Smooth muscle cell of the brain vasculature (primary cell): ENCODE measurements around the gene DHRS7C.

Experiments
- DNase-seq: peaks from one replicate; pipeline ENCODE4 v3.0.0-alpha.2; 2012; ENCODE audit warnings: low read depth, low spot score

DHRS7C gene, protein sequence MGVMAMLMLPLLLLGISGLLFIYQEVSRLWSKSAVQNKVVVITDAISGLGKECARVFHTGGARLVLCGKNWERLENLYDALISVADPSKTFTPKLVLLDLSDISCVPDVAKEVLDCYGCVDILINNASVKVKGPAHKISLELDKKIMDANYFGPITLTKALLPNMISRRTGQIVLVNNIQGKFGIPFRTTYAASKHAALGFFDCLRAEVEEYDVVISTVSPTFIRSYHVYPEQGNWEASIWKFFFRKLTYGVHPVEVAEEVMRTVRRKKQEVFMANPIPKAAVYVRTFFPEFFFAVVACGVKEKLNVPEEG

DNA sequence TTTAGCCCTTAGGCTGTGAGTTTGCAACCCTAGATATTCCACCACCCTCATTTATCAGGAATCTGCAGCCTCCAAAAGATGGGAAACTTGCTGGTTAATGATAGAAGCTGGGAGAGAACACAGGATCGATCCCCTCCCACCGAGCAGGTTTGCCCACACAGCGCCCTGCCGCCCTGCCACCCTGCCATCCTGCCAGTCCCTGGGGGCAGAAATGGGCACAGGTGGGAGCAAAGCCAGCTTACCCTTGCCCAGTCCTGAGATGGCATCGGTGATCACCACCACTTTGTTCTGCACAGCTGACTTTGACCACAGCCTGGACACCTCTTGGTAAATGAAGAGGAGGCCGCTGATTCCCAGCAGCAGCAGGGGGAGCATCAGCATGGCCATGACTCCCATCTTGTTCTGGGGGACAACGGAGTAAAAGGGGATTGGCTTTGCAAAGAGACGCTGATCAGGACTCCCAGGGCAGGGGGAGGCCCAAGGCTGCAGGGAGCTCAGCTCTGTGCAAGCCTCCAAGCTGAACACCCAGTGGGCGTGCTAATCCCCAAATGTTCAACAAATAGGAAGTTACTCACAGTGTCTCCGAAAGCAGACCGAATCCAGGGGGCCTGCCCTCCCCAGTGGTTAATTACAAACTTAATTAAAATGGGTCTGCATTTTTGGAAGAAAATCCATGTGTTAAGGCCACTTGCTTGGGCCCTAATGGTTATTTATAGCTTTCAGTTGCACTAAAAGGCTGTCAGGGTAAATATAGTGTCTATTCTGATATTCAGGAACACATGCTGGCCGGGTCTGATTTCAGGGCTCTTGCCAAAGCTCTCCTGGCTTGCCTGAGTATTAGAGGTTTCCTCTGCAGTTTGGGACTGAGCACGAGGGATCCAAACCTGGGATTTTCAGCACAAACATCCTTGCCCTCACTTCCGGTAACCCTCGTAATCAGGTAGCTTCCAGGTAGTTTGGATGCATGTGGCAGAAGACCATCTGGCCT is at the start of gene DHRS7C:
DHRS7C (minus strand) TSS at position 704 of the 988 bp plus-strand sequence; CDS start at position 396, 308 bp downstream.
- no peak for DNase-seq

DNA sequence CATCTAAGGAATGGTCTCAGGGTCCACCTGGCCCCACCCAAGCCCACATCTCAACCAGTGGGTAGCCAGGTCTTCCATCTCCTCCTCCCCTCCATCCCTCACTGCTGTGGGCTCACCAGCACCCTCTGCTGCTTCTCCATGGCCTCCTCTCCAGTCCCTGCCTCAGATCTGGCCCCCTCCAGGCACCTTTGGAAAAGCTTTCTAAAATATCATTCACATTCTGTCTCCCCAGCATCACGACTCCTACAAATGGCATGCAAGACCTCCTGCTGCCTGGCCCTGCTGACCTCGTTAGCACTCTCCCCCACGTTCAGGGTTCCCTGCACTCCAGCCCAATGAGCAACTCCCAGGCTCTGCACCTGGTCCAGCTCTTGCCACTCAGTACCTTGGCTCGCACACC is 48.0 kb upstream of the DHRS7C start:
- no peak for DNase-seq

DNA sequence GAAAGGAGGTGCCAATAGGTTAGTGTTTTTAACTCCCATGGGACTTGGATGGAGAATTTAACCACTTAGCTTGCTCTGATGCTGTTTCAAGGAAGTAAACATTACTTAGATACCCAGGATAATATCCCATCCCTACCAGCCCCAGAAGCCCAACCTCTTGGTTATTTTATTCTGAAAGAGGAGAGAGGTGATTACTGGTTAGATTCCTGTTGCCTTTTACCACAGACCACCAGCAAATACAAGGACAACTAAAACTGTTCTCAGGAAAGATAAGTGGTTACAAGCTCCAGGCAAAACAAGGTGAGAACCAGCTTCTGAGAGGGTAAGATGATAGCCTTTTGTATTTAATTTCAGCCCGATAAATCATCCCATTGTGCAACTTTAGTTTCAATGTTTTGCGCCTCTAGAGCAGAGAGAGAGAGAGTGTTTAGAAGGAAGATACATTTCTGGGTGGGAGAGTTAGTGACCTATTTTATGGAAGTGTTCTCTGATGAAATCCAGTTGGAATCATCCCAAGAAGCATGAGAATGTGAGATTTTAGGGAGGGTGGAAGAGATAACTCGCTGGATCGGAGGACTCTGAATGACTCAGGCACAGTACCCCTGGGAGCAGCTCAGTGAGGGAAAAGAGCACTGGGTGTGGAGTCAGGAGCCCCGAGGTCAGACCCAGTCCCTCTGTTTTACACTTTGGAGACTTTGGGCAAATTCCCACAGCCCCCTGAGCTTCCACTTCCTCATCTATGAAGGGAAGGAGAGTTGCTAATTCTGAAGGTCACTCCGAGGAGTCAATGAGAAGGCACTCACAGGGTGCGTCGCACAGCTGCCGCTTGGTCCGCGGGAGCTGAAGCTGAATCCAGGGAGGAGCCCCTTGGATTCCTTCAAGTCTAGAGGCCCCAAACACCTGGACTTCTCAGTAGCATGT is 46.4 kb upstream of the DHRS7C start:
- no peak for DNase-seq

DNA sequence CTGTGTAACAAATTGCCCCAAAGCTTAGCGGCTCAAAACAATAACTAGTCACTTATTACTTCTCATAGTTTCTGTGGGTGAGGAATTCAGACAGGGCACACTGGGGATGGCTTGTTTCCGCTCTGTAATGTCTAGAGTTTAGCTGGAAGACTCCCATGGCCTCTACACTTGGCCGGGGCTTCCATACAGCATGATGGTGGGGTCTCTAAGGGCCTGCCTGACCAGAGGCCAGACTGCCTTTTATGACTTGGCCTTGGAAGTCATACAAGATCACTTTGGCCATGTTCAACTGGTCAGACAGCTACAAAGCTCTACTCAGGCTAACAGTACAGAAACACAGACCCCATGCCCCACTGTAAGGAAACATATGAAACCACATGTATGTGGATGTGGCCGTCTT is 42.5 kb upstream of the DHRS7C start:
- DNase-seq, result no peak

DNA sequence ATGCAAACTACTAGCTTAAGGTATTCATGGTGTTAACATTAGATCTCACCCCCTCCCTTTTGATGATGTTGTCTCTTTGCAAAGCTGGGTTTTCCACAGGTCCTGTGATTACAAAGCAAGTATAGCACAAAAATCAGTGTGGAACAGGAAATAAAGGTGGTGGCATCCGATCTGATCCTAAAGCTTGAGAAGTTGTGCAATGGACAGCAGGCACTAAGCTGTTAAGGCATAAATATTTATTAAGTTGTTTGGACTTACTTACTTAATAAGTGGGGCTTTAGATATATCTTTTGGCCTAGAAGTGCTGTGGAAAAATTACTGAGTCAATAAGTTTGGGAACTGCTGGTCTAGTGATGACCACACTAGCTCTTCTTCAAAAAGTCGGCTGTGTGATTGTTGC is 39.3 kb upstream of the DHRS7C start:
- no peak for DNase-seq

DNA sequence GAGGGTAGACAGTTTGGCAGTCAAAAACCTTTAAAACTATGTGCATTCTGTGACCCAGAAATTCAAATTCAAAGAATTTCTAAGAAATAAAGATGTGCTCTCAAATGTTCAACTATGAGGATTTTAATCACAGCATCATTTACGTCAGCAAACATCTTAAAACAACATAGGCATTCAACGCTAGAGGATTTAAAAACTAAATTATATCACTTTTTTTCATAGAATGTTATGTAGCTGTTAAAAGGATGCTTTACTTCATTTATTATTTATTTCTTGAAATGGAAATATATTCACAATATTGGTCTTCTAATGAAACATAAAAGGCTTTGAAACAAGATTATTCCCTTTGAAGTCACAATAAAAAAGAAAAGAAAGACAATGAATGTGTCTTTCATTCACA is 38.0 kb upstream of the DHRS7C start:
- no peak for DNase-seq

DNA sequence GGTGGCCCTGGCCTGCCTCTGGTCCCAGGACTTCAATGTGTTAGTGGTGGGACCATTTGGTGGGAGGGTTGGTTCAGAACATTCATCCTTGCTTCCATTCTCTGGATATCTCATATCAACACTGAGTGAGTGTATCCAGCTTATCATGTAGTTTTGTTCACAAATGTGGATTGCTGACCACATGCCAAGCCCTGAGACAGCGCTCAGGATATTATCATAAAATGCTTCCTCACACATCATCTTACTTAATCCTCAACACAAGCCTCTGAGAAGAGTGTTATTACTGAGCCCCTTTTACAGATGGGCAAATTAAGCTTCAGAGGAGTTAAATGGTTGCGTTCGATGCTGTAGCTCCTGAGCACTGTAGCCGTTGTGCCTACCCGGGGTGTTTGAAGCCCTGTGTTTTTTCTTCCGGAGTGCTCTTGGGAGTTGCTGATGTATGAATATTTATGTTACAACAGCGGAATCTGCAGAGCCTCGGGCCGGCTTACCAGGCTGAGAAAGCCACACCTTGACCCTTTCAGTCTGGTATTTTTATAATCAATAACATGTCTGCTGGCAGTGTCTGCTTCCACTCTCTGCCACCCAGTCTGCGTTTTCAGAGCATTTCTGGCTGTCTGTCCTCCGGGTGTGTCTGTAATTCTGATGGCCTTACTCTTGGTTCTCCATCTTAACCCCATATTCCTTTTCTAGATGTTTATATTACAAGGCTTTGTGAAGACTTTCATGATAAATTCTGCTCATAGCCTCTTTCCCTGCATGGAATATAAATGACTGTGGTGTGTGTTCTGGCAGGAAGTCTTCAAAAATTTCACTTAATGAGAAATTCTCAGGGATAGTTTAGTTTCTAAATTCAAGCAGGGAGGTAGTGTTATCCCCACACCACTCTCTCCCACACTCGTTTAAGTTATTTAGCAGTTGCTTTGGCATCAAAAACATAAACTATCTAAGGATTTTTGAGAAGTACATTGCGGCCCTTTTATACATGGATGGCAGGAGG is 37.2 kb upstream of the DHRS7C start:
- no peak for DNase-seq

DNA sequence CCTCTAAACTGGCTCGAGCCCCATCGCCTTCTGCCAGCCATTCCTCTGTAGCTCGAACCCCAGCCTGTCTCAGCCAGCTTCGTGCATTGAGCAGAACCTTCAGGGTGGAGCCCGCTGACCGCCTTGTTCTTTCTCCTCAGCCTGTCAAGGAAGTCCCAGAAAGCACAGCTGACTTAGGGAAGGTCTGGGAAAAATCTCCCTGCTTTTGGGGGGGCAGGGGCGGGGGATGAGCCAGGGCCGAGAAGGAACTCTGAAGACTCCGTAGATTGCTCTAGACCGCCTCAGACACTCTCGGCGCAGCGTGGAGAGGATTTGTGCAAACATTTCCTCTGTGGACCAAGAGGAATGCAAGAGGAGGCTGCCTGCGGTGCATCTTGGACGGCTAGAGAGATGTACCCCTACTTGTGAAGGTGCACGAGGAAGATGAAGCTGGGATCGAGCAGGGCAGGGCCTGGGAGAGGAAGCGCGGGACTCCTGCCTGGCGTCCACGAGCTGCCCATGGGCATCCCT is 34.3 kb upstream of the DHRS7C start, which contains the start of gene GLP2R:
GLP2R (plus strand) TSS at position 284 of the 510 bp plus-strand sequence; CDS start at position 424, 140 bp downstream.
- DNase-seq, result no peak

DNA sequence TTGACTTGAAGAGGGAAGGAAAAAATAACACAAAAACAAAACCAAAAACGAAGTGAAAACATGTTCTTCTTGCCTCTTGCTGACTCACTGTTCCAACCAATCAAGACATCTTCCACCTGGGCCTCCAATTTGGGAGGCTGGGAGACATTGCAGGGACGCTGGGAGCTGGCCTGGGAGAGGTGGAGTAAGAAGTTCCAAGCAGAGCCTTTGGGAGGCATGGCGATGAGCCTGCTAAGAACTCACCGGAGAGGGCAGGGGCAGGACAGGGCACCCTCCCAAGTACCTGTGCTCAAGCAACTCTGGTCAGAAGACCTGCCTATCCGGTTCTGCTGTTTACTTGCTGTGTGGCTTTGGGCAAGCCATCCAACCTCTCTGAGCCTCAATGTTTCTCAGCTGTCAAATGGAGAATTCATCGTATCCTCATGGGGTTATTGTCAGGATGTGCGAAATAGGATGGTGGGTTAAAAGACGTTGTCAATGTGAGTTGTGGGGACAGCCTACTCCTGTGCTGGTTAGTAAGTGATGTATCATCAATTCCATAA is 33.5 kb upstream of the DHRS7C start:
- DNase-seq, result no peak

DNA sequence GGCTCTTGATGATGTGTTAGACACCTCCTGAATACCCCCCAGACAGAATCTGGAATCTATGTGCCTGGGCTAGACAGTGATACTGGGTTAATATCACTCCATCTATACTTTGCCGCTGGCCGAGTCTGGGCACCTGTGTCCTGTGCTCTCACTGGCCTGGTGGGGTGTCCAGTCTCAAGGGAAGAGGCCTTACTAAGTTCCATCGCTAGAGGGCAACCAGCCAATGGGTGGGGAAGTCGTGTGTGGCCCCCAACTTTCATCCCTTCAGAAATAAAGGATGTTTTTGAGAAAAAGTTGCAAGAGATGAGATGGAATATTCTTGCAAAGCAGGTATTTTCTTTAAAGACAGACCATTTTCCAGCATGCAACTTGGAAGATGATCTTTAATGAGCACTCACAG is 32.7 kb upstream of the DHRS7C start:
- no peak for DNase-seq

DNA sequence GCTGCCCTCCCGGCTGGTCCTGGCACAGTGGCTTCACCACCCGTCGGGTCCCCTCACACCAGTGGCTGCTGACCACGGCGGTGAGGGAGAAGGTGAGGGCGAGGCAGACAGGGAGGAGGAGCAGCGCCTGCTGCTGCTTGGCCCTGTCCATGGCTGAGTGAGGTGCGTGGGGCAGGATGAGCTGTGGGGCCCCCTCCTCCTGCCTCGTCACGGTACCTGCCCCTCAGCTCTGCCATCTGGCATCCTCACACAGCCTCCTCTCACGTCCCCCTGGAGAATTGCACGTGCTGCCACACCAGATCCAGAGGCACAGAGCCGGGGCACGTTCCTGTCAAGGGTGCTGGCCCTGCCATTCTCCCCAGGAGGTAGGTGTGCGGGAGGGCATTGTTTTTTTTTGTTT is 30.5 kb upstream of the DHRS7C start, which contains the start of gene GSG1L2:
GSG1L2 (minus strand) TSS at position 159 of the 400 bp plus-strand sequence; CDS start at position 151, 8 bp downstream.
- DNase-seq, result no peak

DNA sequence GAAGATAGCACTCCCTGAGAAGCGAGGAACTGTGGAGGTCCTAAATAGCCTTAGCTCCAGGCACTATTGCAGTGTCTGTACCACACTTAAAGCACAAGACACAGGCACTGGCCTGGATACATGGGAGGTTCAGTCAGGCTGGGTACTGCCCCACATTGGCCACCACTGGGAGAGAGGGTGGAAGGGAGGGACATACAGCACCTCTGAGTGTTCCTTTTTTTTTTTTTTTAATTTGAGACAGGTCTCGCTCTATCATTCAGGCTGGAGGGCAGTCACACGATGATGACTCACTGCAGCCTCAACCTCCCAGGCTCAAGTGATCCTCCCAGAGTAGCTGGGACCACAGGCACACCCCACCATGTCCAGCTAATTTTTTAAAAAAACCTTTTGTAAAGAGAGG is 29.1 kb upstream of the DHRS7C start:
- DNase-seq, result no peak

DNA sequence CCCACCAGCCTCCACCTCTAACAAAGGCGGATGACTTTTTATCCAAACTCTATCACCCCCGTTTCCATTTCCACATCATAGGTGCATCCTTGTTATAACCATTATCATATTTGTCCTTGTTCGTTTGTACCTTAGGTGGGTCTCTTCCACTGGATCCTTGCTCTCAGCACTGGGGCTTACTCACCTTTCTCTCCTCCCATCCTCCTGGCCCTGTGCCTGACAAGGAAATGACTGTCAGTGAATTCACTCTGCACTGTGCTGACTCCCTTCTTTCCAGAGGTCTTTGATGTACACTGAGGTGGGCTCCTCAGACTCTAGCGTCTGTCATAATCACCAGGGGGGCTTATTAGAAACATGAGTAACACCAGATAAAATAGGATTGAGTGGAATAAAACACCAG is 27.4 kb upstream of the DHRS7C start:
- no peak for DNase-seq

DNA sequence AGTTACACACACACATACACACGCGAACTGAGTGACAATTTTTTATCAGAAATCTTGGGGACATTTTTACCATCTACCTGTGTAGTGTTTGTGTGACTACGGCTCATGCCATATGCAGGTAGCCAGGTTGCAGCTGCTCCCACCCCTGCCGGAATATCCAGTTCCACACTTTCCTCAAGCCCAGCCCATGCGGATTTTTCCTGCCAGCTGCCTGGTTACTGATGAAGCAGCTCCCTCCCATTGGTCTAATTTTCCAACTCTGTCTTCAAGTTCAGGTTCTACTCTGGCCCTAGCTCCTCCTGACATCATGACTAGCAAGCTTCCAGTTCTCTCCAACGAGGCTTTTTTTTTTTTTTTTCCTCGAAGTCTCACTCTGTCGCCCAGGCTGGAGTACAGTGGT is 25.7 kb upstream of the DHRS7C start:
- DNase-seq, result no peak

DNA sequence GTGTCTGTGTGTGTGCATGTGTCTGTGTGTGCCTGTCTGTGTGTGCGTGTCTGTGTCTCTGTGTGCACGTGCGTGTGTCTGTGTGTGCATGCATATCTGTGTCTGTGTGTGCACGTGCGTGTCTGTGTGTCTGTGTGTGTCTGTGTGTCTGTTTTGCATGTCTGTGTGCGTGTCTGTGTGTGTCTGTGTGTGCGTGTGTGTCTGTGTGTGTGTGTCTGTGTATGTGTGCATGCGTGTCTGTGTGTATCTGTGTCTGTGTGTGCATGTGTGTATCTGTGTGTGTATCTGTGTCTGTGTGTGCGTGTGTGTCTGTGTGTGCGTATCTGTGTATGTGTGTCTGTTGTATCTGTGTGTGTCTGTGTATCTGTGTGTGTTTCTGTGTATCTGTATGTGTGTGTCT is 25.1 kb upstream of the DHRS7C start:
- no peak for DNase-seq

DNA sequence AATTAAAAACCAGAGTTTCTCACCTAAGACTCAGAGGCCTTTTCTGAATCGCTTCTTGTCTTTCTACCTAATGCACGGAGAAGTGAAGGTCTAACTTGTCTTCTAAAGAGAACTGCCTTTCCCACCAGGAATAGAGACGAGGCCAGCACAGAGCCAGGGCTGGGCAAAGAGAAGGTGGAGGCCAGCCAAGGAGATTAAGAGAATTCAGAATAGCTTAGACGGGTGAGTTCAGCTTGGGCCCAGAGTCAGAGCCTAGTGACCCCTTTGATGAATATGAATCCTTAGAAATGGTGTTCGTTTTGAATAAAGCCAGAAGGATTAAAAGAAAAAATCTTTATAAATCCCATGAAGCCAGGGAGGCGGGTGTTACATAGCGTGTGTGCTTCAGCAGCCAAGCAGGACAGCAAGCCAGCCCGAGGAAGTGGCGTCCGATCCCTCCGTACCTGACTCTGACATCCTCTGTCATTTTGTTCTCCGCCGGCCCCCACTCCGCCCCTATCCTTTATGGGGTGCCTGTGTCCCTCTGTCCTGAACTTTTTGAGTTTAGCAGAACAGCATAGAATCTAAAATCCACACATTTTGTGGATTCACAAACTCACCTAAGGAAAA is 23.0 kb upstream of the DHRS7C start:
- DNase-seq, result no peak

DNA sequence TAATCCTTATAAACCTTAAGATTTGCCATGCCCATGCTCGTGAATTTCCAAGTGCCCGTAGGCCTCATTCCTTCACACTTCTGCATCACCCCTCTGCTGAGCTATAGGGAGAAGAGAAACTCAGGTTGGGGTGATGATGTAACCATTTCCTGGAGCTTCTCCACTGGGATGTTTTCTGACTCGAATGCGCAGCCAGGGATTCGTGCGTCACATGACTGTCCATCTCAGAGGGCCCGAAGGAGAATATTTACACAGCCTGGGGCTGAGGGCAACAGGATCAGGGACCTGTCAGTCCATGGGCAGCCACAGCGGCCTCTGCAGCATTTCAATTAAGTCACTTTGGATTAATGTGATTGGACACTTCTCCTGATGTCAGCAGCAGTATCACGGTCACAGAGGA is 21.8 kb upstream of the DHRS7C start:
- DNase-seq, result no peak

DNA sequence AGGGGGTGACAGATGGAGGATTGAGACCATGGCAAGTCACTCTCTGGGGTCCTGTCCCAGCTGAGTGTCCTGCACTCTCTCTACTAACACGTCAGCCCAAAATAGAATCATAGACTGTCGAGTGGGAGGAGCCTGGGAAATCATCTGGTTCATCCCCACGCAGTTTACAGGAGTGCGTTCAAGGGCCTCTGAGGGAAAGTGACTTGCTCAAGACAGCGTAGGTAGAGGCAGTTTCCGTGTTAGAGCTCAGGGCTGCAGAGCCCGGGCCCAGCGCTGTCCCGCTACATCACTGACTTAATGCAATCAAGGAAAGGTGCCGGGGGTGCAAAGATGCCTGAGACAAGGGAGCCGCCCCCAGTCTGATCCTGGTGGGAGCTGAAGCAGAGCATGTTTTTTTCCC is 20.1 kb upstream of the DHRS7C start:
- DNase-seq, result no peak

DNA sequence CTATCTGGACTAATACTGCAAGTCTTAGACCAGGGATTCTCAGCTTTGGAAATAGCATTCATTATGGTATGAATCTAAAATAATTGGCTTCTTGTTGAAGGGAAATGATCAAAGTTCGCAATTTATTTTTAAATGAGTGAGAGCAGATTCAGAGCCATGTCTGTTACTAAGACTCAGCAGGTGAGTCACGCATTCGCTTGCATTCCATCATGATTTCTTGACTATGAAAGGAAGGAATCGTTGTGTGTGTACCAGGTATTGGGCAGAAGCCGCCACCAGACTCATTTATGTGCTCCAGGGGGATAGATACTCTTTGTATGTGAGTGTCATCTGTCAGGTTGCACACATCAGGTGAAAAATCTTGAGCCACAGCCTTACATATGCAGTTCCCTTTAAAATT is 19.7 kb upstream of the DHRS7C start:
- no peak for DNase-seq
